Measurements from ENCODE around the gene HSD3B2.

The HSD3B2 gene

GRCh38 chr1:119435052-119435451 is 20.1 kb downstream of the HSD3B2 start:
- no peak overlapping the region for H2AFZ ChIP-seq
- no peak overlapping the region for H3K4me2 ChIP-seq (ENCODE audit: low read length)
- TF ChIP-seq, protein P1, sequence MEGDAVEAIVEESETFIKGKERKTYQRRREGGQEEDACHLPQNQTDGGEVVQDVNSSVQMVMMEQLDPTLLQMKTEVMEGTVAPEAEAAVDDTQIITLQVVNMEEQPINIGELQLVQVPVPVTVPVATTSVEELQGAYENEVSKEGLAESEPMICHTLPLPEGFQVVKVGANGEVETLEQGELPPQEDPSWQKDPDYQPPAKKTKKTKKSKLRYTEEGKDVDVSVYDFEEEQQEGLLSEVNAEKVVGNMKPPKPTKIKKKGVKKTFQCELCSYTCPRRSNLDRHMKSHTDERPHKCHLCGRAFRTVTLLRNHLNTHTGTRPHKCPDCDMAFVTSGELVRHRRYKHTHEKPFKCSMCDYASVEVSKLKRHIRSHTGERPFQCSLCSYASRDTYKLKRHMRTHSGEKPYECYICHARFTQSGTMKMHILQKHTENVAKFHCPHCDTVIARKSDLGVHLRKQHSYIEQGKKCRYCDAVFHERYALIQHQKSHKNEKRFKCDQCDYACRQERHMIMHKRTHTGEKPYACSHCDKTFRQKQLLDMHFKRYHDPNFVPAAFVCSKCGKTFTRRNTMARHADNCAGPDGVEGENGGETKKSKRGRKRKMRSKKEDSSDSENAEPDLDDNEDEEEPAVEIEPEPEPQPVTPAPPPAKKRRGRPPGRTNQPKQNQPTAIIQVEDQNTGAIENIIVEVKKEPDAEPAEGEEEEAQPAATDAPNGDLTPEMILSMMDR (IDR thresholded peaks at IDR 0.05) = no peak
- H3K36me3 ChIP-seq (ENCODE audit: control insufficient read depth, insufficient read depth, low read length) = no peaks in the 10 kb centered on the region
- H3K4me3 ChIP-seq (ENCODE audit: low read depth, low read length) = no peak overlapping the region
- no peak overlapping the region for H3K27ac ChIP-seq
- no peaks in the 10 kb centered on the region for H3K27me3 ChIP-seq (ENCODE audit: control insufficient read depth, insufficient read depth, low read length)
- no peak overlapping the region for H3K9ac ChIP-seq
- H3K9me3 ChIP-seq (ENCODE audit: control insufficient read depth, low read length) = no peaks in the 10 kb centered on the region
- no peaks in the 10 kb centered on the region for H3K79me2 ChIP-seq
- no peaks in the 10 kb centered on the region for H3K4me1 ChIP-seq

DNA sequence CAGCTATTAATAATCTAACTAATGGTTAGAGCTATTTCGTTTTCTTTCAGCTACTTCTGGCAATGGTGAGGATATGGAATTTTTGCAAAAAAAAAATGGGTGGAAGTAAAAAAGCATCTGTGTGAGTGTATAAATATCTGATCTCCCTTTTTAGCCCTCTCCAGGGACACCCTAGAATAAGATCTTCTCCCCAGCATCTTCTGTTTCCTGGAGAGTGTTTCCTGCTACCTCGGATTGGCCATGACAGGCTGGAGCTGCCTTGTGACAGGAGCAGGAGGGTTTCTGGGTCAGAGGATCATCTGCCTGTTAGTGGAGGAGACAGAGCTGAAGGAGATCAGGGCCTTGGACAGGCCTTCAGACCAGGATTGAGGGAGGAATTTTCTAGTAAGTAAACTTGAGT is 23.8 kb downstream of the HSD3B2 start:
- H3K4me2 ChIP-seq (ENCODE audit: low read length) = no peak overlapping the region
- H3K4me1 ChIP-seq = no peaks in the 10 kb centered on the region
- H2AFZ ChIP-seq = no peak overlapping the region
- H3K9ac ChIP-seq = no peak overlapping the region
- H3K79me2 ChIP-seq = no peaks in the 10 kb centered on the region
- H3K9me3 ChIP-seq (ENCODE audit: control insufficient read depth, low read length) = no peaks in the 10 kb centered on the region
- TF ChIP-seq, protein P1 (IDR thresholded peaks at IDR 0.05) = no peak
- H3K27me3 ChIP-seq (ENCODE audit: control insufficient read depth, insufficient read depth, low read length) = no peaks in the 10 kb centered on the region
- no peak overlapping the region for H3K4me3 ChIP-seq (ENCODE audit: low read depth, low read length)
- no peaks in the 10 kb centered on the region for H3K36me3 ChIP-seq (ENCODE audit: control insufficient read depth, insufficient read depth, low read length)
- no peak overlapping the region for H3K27ac ChIP-seq

DNA sequence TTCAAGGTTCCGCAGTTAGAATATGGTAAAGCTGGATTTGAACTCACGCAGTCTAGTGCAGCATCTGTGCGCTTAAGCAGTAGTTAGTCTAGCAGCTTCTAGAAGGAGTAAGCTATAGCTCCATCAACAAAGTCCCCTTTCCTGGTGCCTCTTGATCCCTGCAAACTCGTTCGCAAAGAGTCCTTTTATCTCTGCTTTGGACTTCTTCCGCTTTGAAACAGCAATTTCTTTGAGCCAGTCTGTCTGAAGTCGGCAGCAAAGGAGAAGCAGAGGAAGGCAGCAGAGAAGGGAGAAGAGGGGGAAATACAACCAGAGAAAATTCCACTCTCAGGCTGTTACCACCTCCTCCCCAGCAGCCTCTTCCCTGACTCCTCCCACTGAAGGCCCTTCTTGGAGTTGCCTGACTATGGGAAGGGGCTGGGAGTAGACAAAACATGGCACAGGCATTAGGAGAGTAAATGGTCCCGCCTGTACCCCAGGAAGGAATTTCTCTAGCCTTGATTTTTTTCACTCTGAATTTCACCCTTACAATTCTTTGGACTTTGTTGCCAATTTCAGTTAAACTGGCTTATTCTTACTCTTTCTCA is 25.9 kb downstream of the HSD3B2 start:
- Histone ChIP-seq H3K79me2 (no peaks in the 10 kb centered on the region), H3K9me3 (ENCODE audit: control insufficient read depth, low read length) (no peaks in the 10 kb centered on the region), H3K27me3 (ENCODE audit: control insufficient read depth, insufficient read depth, low read length) (no peaks in the 10 kb centered on the region), H3K4me1 (no peaks in the 10 kb centered on the region), H3K4me3 (ENCODE audit: low read depth, low read length) (no peak overlapping the region), H3K4me2 (ENCODE audit: low read length) (no peak overlapping the region), H3K9ac (no peak overlapping the region), H3K27ac (no peak overlapping the region), H3K36me3 (ENCODE audit: control insufficient read depth, insufficient read depth, low read length) (no peaks in the 10 kb centered on the region), H2AFZ (no peak overlapping the region)
- TF ChIP-seq, protein P1 (IDR thresholded peaks at IDR 0.05) = no peak

- Histone ChIP-seq H3K79me2 (no peaks in the 10 kb centered on the region), H2AFZ (no peak overlapping the region)
These were observed 27.8 kb downstream of the HSD3B2 start for GRCh38 chr1:119442756-119443155.

DNA sequence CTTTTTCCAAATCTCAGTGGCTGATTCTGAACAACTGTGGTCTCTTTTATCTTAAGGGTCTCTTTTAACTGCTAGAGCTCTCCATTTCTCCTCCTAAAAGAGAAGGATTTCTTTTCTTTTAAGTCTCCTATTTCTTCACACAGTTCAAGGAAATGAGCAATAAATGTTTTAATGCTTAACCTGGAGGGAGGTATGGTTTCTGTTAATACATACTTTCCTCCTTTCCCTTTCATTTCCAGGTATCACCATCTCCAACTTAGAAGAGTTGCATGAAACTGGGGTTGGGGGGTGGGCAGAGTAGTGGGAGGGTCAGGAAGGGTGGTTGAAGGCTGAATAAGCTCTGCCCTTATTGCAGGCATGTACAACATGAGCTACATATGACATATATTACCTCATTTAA is 31.4 kb downstream of the HSD3B2 start:
- H3K4me3 ChIP-seq (ENCODE audit: low read depth, low read length) = no peak overlapping the region
- no peaks in the 10 kb centered on the region for H3K9me3 ChIP-seq (ENCODE audit: control insufficient read depth, low read length)
- H3K36me3 ChIP-seq (ENCODE audit: control insufficient read depth, insufficient read depth, low read length) = no peaks in the 10 kb centered on the region
- no peak overlapping the region for H3K27ac ChIP-seq
- TF ChIP-seq, protein P1 (IDR thresholded peaks at IDR 0.05) = no peak
- no peak overlapping the region for H3K4me2 ChIP-seq (ENCODE audit: low read length)
- H2AFZ ChIP-seq = no peak overlapping the region
- no peak overlapping the region for H3K9ac ChIP-seq
- H3K27me3 ChIP-seq (ENCODE audit: control insufficient read depth, insufficient read depth, low read length) = no peaks in the 10 kb centered on the region
- no peaks in the 10 kb centered on the region for H3K79me2 ChIP-seq
- no peaks in the 10 kb centered on the region for H3K4me1 ChIP-seq

More at GRCh38 chr1:119442756-119443155, 27.8 kb downstream of the HSD3B2 start:
- Histone ChIP-seq H3K9ac (no peak overlapping the region), H3K9me3 (ENCODE audit: control insufficient read depth, low read length) (no peaks in the 10 kb centered on the region), H3K4me3 (ENCODE audit: low read depth, low read length) (no peak overlapping the region), H3K27me3 (ENCODE audit: control insufficient read depth, insufficient read depth, low read length) (no peaks in the 10 kb centered on the region), H3K36me3 (ENCODE audit: control insufficient read depth, insufficient read depth, low read length) (no peaks in the 10 kb centered on the region), H3K4me2 (ENCODE audit: low read length) (no peak overlapping the region), H3K27ac (no peak overlapping the region), H3K4me1 (no peaks in the 10 kb centered on the region)
- TF ChIP-seq, protein P1 (IDR thresholded peaks at IDR 0.05) = no peak

All from parathyroid adenoma (tissue), 2 donors.